Measurements from ENCODE around the gene VENTX.

- TF ChIP-seq CTCF (IDR thresholded peaks at IDR 0.05; ENCODE audit: extremely low read depth in 1 of 2, insufficient read depth in 1 of 2, low read depth in 1 of 2, low read length in 2 of 2) = no peak
- TF ChIP-seq POLR2A (IDR thresholded peaks at IDR 0.05; ENCODE audit: low read depth, low read length) = no peak
- TF ChIP-seq EZH2 (IDR thresholded peaks at IDR 0.05; ENCODE audit: borderline replicate concordance, low read depth, low read length, severe bottlenecking) = no peak
- no peak for TF ChIP-seq FOS (IDR thresholded peaks at IDR 0.05; ENCODE audit: borderline replicate concordance, insufficient read depth, low read length)
These were observed 35.3 kb downstream of the VENTX start for GRCh38 chr10:133272964-133273420.

All from endothelial cell of umbilical vein (primary cell).